Immature natural killer cell (primary cell): ENCODE data around the gene PSMB8. TPM values are rescaled to one million over a fixed set of nuclear protein-coding genes. Genes with fewer than 3 reads are reported as not detected.

Experiments used
- DNase-seq, 3 donors: peaks; one replicate each; pipeline ENCODE4 v3.0.0; 2022; ENCODE audit warnings: mixed read lengths in 1 of 3
- H3K27ac Mint-ChIP-seq, 6 donors: one replicate each; pipeline ENCODE4 v1.8.0; 2020; ENCODE audit warnings: mixed read lengths in 6 of 6, mild to moderate bottlenecking in 5 of 6, inconsistent platforms in 4 of 6, moderate library complexity in 3 of 6
- H3K27me3 Mint-ChIP-seq, 3 donors: one replicate each; pipeline ENCODE4 v1.8.0; 2020 to 2021; ENCODE audit warnings: low read depth in 3 of 3, mild to moderate bottlenecking in 3 of 3, mixed read lengths in 3 of 3, moderate library complexity in 3 of 3, inconsistent platforms in 1 of 3
- H3K36me3 Mint-ChIP-seq, 3 donors: one replicate each; pipeline ENCODE4 v1.8.0; 2020; ENCODE audit warnings: mixed read lengths in 3 of 3, inconsistent platforms in 2 of 3, mild to moderate bottlenecking in 2 of 3
- H3K4me1 Mint-ChIP-seq, 2 donors: one replicate each; pipeline ENCODE4 v1.8.0; 2020; ENCODE audit warnings: inconsistent platforms in 2 of 2, mild to moderate bottlenecking in 2 of 2, mixed read lengths in 2 of 2, moderate library complexity in 1 of 2
- H3K4me3 Mint-ChIP-seq, 5 donors: one replicate each; pipeline ENCODE4 v1.8.0; 2020; ENCODE audit warnings: mild to moderate bottlenecking in 5 of 5, mixed read lengths in 5 of 5, inconsistent platforms in 3 of 5, moderate library complexity in 3 of 5
- H3K9me3 Mint-ChIP-seq, 6 donors: one replicate each; pipeline ENCODE4 v1.8.0; 2020; ENCODE audit warnings: mild to moderate bottlenecking in 6 of 6, mixed read lengths in 6 of 6, inconsistent platforms in 4 of 6, moderate library complexity in 3 of 6
- polyA plus RNA-seq, 3 donors: library from polyadenylated mRNA; unstranded; fragments of 300-500 nt; fragmentation: Illumina TruSeq; gene quantifications; one replicate each; pipeline ENCODE4 v1.2.3, GENCODE V29; 2021

Gene PSMB8
- polyA plus RNA-seq, 3 donors from 2014 or later: 495 to 696 (median 528) TPM

DNA sequence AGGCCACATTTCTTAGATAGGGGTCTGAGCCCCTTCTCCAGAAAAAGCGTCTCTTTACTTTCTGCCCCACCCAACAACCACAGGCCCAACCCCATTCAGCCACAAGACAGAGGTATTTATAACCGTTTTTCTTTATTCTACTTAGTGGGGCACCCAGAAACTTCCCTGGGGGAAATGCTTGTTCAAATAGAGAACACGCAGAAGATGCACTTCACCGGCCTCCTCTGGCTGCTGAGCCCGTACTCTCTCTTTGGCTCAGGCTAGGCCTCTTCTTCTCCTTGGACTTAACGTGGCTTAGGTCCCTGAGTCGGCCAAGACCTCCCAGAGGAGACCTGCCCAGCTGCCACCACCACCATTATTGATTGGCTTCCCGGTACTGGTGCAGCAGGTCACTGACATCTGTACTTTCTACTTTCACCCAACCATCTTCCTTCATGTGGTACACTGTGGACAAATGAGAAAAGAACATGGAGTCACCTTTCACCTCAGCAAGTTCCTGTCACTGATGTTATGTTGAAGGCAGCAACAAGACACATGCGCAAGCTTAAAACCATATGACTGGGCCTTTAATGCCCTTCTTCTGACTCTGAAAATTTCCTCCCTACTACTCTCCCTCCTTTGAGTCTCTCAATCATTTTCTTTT is 3.1 kb downstream of the PSMB8 start:
- H3K4me3 Mint-ChIP-seq: peak overlapping the region; percentile 16 to 96 (median 30)
- H3K36me3 Mint-ChIP-seq: peaks cover 26 to 56% (median 47%) of the 10 kb centered on the region in 3 donors
- H3K27me3 Mint-ChIP-seq: peaks cover 14 to 25% (median 21%) of the 10 kb centered on the region in 3 donors
- DNase-seq: no peak
- peak overlapping the region; percentile 93 to 100 (median 99) for H3K27ac Mint-ChIP-seq
- no peaks in the 10 kb centered on the region for H3K9me3 Mint-ChIP-seq
- H3K4me1 Mint-ChIP-seq: peaks cover 81 to 90% of the 10 kb centered on the region in 2 donors

DNA sequence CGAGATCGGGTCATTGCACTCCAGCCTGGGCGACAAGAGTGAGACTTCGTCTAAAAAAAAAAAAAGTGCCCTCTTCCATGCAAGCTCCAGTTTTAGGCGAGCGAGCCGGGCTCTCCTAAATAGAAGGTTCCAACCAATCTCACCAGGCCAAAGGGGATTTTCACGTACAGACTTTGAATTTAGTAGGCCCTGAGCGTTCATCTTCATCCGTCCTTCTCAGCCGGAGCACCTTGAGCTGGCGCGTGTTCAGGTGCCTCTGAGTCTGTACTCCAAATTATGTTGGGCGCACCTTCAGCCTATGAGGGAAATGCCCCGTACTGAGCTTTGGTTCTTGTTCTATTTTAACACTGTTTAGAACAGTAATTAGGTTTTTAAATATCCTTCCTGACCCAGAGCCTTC is 4.5 kb downstream of the PSMB8 start:
- Mint-ChIP-seq H3K27ac (peak overlapping the region; percentile 84 to 100 (median 94)), H3K27me3 (peaks cover 10 to 19% (median 15%) of the 10 kb centered on the region in 3 donors), H3K36me3 (peaks cover 22 to 53% (median 44%) of the 10 kb centered on the region in 3 donors)

DNA sequence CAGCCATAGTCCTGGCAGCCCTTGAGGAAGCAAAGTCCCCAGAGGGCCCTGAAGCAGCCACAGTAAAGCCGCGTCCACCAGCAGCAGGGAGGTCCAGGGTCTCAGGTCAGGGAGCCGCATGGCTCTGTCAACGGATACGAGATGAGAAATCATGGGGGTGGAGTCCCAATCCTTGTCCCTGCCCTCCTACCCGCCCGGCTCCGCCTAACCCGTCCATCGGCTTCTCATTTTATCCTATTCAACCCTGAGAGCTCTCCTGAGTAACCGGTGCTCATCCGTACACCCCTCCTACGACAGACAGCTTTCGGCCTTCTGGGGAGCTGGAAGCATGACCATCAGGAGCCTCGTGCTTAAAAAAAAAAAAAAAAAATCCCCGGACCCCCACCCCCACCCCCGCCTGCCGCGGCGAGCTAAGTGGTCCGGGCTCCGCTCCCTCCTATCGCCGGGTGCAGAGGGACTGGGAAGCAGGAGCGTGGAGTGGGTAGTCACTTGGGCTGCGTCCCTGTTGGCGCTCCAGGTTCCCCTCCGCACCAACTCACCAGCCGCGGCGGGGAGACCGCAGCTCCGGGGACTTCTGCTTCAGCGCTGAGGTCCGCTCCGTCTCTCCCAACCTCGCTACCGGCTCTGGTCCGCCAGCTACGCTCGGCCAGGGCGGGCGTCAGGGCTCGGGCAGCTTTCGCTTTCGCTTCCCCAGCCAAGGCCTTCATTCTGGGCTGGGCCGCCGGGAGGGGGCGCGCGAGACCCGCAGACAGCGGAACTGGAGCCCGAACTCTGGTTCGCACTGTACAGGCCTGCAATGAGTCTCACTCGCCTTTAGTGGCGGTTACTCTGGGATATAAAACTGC is 5.5 kb downstream of the PSMB8 start, which contains the start of gene TAP2:
TAP2 (minus strand) TSS at position 626 of the 845 bp plus-strand sequence; CDS start at position 120, 506 bp downstream.
- H3K36me3 Mint-ChIP-seq: peaks cover 25 to 57% (median 53%) of the 10 kb centered on the region in 3 donors
- H3K27ac Mint-ChIP-seq: peak within 1 kb of the TSS; percentile 84 to 100 (median 94)
- H3K4me3 Mint-ChIP-seq: peak within 1 kb of the TSS; percentile 78 to 92 (median 92)
- peak; percentile 96 to 97 (median 97) for DNase-seq
- H3K4me1 Mint-ChIP-seq: peaks cover 80 to 95% of the 10 kb centered on the region in 2 donors
- no peaks in the 10 kb centered on the region for H3K9me3 Mint-ChIP-seq
- peaks cover 3 to 13% (median 5%) of the 10 kb centered on the region in 3 donors for H3K27me3 Mint-ChIP-seq

More for the DNA sequence above, 4.5 kb downstream of the PSMB8 start:
- Mint-ChIP-seq H3K4me3 (no peak overlapping the region), H3K4me1 (peaks cover 77 to 92% of the 10 kb centered on the region in 2 donors), H3K9me3 (no peaks in the 10 kb centered on the region)
- no peak for DNase-seq

DNA sequence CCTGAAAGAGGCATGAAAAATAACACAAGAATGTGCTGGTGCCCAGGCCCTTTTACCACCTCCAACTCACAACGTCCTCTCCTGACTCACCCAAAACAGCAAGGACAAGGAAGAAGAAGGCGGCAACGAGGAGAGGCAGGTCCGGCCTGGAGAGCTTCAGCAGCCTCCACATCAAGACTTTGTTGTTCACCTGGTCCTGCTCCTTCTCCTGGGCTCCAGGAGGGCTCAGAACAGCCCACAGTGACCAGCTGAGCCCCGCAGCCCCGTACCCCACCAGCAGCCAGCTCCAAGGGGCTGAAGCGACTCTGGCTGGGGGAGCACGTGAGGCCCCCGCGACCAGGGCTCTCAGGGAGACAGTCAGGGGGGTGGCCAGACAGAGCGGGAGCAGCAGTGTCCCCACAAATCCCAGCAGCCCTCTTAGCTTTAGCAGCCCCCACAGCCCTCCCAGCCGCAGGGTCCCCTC is 6.2 kb downstream of the PSMB8 start:
- Mint-ChIP-seq H3K4me1 (peaks cover 76 to 95% of the 10 kb centered on the region in 2 donors), H3K27ac (peak overlapping the region; percentile 84 to 100 (median 94)), H3K36me3 (peaks cover 25 to 64% (median 60%) of the 10 kb centered on the region in 3 donors), H3K27me3 (peaks cover 3 to 13% (median 4%) of the 10 kb centered on the region in 3 donors), H3K4me3 (peak overlapping the region; percentile 78 to 92 (median 92)), H3K9me3 (no peaks in the 10 kb centered on the region)
- DNase-seq: no peak

DNA sequence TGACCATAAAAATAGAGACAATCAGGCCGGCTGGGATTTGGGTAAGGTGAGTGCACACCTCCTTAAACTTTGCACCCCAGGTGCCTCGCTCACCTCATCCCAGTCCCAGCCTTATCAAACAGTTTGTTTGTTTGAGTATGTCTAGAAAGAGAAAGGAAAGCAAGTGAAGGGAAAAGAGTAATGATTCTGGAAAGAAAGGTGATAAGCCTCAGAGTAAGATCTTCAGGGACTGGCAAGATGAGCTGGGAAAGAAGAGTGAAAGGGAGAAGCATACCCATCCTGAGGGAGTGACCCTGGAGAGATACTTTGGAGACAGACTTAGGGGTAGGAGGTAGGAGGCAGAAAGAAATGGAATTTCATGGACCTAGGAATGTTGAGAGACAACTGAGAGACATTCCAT is 7.0 kb downstream of the PSMB8 start:
- DNase-seq: no peak
- peak overlapping the region; percentile 84 to 100 (median 94) for H3K27ac Mint-ChIP-seq
- H3K9me3 Mint-ChIP-seq: no peaks in the 10 kb centered on the region
- peaks cover 3 to 11% (median 4%) of the 10 kb centered on the region in 3 donors for H3K27me3 Mint-ChIP-seq
- H3K36me3 Mint-ChIP-seq: peaks cover 19 to 65% (median 55%) of the 10 kb centered on the region in 3 donors
- peak overlapping the region; percentile 78 to 92 (median 92) for H3K4me3 Mint-ChIP-seq
- H3K4me1 Mint-ChIP-seq: peaks cover 68 to 95% of the 10 kb centered on the region in 2 donors

DNA sequence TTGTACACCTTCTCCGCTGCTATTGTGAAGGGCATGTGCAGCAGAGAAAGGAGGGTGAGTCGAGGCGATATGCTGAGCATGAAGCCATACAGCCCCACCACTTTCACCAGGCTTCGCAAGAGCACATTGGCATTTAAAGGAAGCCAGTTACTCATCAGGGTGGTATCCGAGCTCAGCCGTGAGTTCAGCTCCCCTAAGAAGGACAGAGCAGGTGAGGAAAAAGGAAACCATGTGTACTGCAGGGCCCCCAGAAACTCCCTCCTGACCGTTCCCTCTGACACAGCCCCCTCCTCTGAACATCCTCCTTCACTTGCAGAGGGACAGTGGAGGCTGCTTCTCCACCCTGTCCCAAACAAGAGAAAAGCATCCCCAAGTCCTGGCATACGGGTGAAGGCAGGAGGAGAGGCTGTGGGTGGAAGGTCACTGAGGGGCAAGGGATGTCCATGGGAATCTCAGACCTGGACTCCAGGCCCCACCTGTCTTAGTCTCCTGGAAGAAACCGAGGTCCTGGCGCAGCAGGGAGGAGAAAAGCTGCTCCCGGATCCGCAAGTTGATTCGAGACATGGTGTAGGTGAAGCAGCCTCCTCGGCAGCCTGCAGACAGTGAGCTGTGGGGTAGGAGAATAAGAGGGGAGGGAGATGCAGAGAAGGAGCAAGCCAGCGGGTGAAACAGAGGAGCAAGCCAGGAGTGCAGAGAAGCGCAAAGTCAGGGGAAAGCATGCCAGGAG is 8.5 kb downstream of the PSMB8 start:
- H3K36me3 Mint-ChIP-seq: peaks cover 14 to 65% (median 56%) of the 10 kb centered on the region in 3 donors
- peaks cover 55 to 93% of the 10 kb centered on the region in 2 donors for H3K4me1 Mint-ChIP-seq
- peak overlapping the region; percentile 8 to 57 (median 41) for H3K27ac Mint-ChIP-seq
- DNase-seq: no peak
- peaks cover 0 to 11% (median 3%) of the 10 kb centered on the region in 3 donors for H3K27me3 Mint-ChIP-seq
- H3K9me3 Mint-ChIP-seq: no peaks in the 10 kb centered on the region
- peak overlapping the region in 1 of 5 donors; percentile 18 for H3K4me3 Mint-ChIP-seq

DNA sequence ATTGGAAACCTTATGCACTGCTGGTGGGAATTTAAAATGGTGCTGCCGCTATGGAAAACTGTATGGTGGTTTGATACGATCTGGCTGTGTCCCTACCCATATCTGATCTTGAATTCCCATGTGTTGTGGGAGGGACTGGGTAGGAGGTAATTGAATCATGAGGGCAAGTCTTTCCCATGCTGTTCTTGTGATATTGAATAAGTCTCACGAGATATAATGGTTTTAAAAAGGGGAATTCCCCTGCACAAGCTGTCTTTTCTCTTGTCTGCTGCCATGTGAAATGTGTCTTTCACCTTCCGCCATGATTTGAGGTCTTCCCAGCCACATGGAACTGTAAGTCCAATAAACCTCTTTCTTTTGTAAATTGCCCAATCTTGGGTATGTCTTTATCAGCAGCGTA is 10.2 kb downstream of the PSMB8 start:
- no peak for DNase-seq
- Mint-ChIP-seq H3K4me3 (no peak overlapping the region), H3K36me3 (peaks cover 14 to 67% (median 51%) of the 10 kb centered on the region in 3 donors), H3K4me1 (peaks cover 39 to 76% of the 10 kb centered on the region in 2 donors), H3K9me3 (no peaks in the 10 kb centered on the region), H3K27me3 (peaks cover 0 to 4% (median 2%) of the 10 kb centered on the region in 3 donors), H3K27ac (peak overlapping the region in 4 of 6 donors; percentile 5 to 81 (median 52))

DNA sequence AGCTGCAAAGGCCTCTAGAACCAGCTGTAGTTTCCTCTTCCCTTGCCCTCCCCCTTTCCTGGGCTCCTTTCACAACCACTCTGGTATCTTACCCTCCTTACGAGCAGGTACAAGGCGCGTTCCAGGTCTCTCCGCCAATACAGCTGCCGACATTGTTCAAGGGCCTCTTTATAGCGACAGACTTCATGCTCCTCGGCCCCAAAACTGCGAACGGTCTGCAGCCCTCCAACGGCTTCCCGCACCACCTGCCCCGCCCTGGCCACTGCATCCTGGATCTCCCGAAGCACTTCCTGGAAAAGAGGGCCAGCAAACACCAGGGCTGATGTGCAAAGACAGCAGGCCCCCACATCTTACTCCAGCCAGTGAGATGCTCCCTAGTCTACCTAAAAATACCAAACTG is 11.3 kb downstream of the PSMB8 start:
- peaks cover 20 to 73% (median 56%) of the 10 kb centered on the region in 3 donors for H3K36me3 Mint-ChIP-seq
- no peak overlapping the region for H3K4me3 Mint-ChIP-seq
- peaks cover 31 to 70% of the 10 kb centered on the region in 2 donors for H3K4me1 Mint-ChIP-seq
- peaks cover 0 to 2% (median 0%) of the 10 kb centered on the region in 3 donors for H3K27me3 Mint-ChIP-seq
- H3K9me3 Mint-ChIP-seq: no peaks in the 10 kb centered on the region
- DNase-seq: no peak
- peak overlapping the region in 3 of 6 donors; percentile 32 to 65 (median 47) for H3K27ac Mint-ChIP-seq

DNA sequence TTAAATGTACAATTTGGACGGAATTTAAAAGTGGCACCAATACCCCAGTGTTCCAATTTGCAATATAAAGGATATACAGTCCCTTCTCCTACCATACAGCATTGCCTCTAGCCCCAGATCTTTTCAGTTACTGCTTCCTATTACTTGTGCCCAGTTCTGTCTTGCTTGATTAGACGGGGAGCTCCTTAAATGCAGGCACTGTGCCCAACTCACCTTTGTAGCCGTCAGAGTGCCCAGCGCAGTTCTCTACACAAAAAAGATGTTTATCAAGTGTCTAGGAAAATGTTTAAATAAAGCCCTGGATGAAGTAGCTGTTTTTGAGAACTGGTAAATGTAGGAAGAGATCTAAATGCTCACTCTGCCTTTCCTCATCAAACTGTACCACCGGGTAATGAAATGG is 12.9 kb downstream of the PSMB8 start:
- peaks cover 20 to 68% (median 50%) of the 10 kb centered on the region in 3 donors for H3K36me3 Mint-ChIP-seq
- peaks cover 0 to 1% (median 0%) of the 10 kb centered on the region in 3 donors for H3K27me3 Mint-ChIP-seq
- no peaks in the 10 kb centered on the region for H3K9me3 Mint-ChIP-seq
- H3K4me3 Mint-ChIP-seq: no peak overlapping the region
- H3K4me1 Mint-ChIP-seq: peaks cover 15 to 54% of the 10 kb centered on the region in 2 donors
- peak overlapping the region in 1 of 6 donors; percentile 5 for H3K27ac Mint-ChIP-seq
- DNase-seq: no peak

DNA sequence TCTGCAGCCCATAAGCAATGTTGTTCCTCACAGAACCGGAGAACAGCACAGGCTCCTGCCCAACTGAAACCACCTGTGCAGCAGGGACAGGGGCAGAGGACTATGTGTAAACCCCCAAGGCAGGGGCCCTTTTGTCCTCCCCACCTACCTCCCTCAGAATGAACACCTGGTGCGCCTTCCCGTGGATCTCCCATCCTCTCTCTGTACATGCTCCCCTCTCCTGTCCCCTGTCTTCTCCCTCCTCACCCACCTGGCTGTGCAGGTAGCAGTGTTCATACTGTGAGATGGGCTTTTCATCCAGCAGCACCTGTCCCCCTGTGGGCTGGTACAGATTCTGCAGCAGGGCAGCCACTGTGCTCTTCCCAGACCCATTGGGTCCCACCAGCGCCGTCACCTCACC is 13.8 kb downstream of the PSMB8 start:
- Mint-ChIP-seq H3K4me3 (no peak overlapping the region), H3K27me3 (peaks cover 0 to 1% (median 0%) of the 10 kb centered on the region in 3 donors), H3K9me3 (no peaks in the 10 kb centered on the region), H3K36me3 (peaks cover 18 to 62% (median 43%) of the 10 kb centered on the region in 3 donors), H3K27ac (peak overlapping the region in 2 of 6 donors; percentile 30 to 71), H3K4me1 (peaks cover 7 to 45% of the 10 kb centered on the region in 2 donors)
- DNase-seq: no peak

DNA sequence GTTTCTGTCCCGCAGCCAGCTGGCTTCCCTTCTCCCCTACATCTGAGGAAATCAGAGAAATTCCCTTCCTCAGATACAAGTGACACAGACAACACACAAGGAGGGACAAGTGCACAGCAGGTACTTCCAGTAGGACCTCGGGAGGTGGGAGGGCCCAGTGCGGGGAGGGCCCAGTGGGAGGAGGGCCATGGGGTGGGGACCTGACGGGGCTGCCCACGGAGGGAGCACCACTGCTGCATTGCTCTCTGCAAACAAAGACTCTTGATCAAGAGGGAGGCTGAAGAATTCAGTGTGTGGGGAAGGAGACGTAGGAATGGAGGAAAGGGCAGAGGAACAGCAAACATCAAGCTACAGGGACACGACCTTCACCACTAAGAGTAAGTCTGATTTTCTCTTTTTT is 14.4 kb downstream of the PSMB8 start:
- Mint-ChIP-seq H3K27me3 (peaks cover 0 to 1% (median 0%) of the 10 kb centered on the region in 3 donors), H3K4me1 (peaks cover 7 to 39% of the 10 kb centered on the region in 2 donors), H3K9me3 (no peaks in the 10 kb centered on the region), H3K27ac (peak overlapping the region in 1 of 6 donors; percentile 30), H3K36me3 (peaks cover 17 to 57% (median 39%) of the 10 kb centered on the region in 3 donors), H3K4me3 (no peak overlapping the region)
- DNase-seq: no peak

DNA sequence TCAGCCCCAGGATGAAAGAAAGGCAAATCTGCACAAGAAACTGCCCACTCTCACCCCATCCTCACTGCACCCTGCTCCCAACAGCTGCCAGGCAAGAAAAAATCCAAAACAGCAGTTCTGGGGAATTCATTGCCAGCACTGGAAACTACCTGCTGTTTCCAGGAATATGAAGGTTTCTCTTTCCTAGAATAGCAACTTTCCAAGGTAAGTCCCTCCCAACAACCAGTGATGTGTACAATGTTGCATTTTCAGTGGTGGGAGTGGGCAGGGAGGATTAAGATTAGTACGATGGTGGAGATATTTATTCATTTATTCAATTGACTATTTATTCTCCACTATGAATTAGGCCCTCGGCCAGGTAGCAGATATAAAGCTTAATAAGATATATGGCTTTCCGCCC is 16.8 kb downstream of the PSMB8 start:
- Mint-ChIP-seq H3K27me3 (peaks cover 0 to 1% (median 0%) of the 10 kb centered on the region in 3 donors), H3K4me1 (peaks cover 0 to 15% of the 10 kb centered on the region in 2 donors), H3K36me3 (peaks cover 13 to 33% (median 22%) of the 10 kb centered on the region in 3 donors), H3K9me3 (no peaks in the 10 kb centered on the region), H3K4me3 (no peak overlapping the region), H3K27ac (peak overlapping the region in 2 of 6 donors; percentile 31 to 55)
- DNase-seq: no peak

DNA sequence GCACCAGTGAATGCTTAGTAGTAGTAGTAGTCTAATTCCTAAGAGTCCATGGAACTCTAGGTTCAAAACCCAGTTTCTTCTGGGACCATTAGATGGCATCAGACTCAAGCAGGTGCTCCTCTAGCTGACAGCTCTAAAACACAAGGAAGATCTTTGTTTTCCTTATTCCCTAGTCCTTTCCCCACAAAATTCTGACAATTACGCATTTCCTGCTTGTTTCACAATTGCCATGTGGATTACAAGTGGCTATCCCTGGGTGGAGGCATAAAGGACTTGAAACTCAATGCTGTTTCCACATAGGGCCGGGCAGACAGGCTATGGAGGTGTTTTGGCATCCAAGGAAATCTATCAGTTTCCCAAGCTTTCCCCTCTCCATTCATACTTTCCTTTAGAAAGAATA is 17.9 kb downstream of the PSMB8 start:
- Mint-ChIP-seq H3K36me3 (peaks cover 9 to 22% (median 11%) of the 10 kb centered on the region in 3 donors), H3K9me3 (no peaks in the 10 kb centered on the region), H3K27ac (peak overlapping the region in 3 of 6 donors; percentile 5 to 36 (median 31)), H3K27me3 (peaks cover 0 to 1% (median 0%) of the 10 kb centered on the region in 3 donors), H3K4me3 (no peak overlapping the region), H3K4me1 (peaks cover 0 to 4% of the 10 kb centered on the region in 2 donors)
- no peak for DNase-seq
